PFSK-1 (cell line): ENCODE measurements around the gene DYNC1I2.

Experiments used
- POLR2AphosphoS5 ChIP-seq: IDR thresholded peaks from 2 replicates; pipeline ENCODE4 v1.6.1; 2012; ENCODE audit warnings: low read depth, mild to moderate bottlenecking, control low read depth, low read length, moderate library complexity
- REST ChIP-seq, 2 experiments: IDR thresholded peaks; 2 replicates each; pipeline versions ENCODE4 v1.6.1 to v1.8.0; 2011 to 2012; ENCODE audit warnings: low read depth in 2 of 2, low read length in 2 of 2, control low read depth in 1 of 2, inconsistent platforms in 1 of 2, mild to moderate bottlenecking in 1 of 2, moderate library complexity in 1 of 2; ENCODE audit not compliant: insufficient read depth in 1 of 2
- SIN3A ChIP-seq: IDR thresholded peaks from 2 replicates; pipeline ENCODE4 v1.6.1; 2012; ENCODE audit warnings: mild to moderate bottlenecking, low read length, moderate library complexity, borderline replicate concordance; ENCODE audit not compliant: insufficient read depth
- TAF1 ChIP-seq: IDR thresholded peaks from 2 replicates; pipeline ENCODE4 v1.6.1; 2012; ENCODE audit warnings: low read length, control low read depth, borderline replicate concordance; ENCODE audit not compliant: insufficient read depth

- no peak for TF ChIP-seq SIN3A
- no peak for TF ChIP-seq POLR2AphosphoS5
- no peak for TF ChIP-seq REST (IDR thresholded peaks at IDR 0.05; ENCODE audit: insufficient read depth in 1 of 2, low read depth in 2 of 2, low read length in 2 of 2)
- TF ChIP-seq TAF1, result no peak
Observed at GRCh38 chr2:171793691-171794678, 106.7 kb downstream of the DYNC1I2 start.
